ENCODE data around the gene PITHD1.
"Not testable (repeated sequence)": the region's sequence is repeated elsewhere in the genome, so short reads cannot be mapped to it uniquely, and the experiment has no call there.

Gene PITHD1, protein sequence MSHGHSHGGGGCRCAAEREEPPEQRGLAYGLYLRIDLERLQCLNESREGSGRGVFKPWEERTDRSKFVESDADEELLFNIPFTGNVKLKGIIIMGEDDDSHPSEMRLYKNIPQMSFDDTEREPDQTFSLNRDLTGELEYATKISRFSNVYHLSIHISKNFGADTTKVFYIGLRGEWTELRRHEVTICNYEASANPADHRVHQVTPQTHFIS

DNA sequence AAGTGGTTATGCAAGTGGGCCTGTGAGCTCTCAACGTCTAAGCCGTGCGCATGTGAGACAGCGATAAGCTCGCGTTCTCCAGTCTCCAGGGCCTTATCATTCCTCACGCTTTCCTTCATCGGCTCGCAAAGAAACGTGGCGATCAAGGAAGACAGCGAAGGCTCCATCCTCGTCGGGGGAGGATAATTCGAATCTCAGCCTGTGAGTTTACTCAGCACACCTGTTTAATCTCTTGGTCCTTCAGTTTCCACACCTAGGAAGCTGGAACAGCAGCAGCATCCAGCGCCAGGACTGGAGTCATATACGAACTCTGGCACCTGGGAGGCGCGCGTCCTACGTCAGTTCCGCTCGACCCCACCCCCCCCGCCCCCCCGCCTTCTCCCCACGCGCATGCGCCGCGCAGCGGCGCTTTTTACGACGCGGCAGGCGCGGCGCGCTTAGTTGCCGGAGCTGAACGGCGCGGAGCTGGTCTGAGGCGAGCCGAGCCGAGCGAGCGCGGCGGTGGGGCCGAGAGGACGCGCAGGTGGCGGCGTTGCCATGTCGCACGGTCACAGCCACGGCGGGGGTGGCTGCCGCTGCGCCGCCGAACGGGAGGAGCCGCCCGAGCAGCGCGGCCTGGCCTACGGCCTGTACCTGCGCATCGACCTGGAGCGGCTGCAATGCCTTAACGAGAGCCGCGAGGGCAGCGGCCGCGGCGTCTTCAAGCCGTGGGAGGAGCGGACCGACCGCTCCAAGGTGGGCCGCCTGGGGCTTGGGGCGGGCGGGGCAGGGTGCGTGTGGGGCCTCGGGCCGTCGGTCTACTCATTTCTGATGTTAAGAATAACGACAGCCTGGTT, at the start of gene PITHD1:
TSS of gene PITHD1 (plus strand) at position 440 of the 836 bp plus-strand sequence. CDS start at position 538, 98 bp downstream.
- peak; percentile 93 for DNase-seq

DNA sequence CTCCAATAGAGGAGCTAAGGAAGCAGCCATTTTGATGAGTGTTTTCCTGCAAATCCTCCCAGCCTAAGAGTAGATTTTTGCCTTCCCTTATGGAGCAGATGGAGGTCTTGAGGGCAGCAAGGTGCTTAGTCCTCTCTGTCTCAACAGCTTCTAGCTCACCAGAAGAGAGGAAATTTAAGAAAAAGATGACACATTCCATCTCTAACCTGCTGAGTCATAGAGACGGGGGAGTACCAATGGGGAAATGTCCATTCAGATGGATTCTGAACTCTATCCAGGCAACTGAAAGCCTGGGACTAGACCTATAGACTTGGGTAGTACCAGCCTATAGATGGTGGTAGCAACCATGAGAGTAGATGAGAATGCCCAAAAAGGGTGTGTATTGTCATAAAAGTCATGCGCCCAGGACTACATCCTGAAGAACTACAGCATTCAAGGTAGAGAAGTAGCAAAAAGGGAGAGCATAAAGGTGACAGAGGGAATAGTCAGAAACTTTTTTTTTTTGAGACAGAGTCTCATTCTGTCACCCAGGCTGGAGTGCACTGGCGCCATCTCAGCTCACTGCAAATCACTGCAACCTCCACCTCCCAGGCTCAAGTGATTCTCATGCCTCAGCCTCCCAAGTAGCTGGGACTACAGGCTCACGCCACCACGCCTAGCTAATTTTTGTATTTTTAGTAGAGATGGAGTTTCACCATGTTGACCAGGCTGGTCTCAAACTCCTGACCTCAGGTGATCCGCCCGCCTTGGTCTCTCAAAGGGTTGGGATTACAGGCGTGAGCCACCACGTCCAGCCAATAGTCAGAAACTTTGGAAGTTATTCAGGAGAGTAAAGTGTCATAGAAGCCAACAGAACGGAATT, 45.6 kb upstream of the PITHD1 start:
- no peak for DNase-seq

DNA sequence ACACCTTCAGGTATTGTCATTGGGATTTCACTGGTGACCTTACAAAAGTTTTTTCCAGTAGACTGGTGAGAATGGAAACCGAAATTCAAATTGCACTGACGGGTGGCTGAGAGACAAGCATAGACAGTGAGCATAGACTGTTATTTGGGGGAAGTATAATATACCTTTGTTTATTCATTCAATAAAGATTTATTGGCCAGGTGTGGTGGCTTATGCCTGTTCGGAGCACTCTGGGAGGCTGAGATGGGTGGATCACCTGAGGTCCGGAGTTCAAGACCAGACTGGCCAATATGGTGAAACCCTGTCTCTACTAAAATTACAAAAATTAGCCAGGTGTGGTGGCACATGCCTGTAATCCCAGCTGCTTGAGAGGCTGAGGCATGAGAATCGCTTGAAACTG, 44.9 kb upstream of the PITHD1 start:
- DNase-seq = not testable (repeated sequence)

DNA sequence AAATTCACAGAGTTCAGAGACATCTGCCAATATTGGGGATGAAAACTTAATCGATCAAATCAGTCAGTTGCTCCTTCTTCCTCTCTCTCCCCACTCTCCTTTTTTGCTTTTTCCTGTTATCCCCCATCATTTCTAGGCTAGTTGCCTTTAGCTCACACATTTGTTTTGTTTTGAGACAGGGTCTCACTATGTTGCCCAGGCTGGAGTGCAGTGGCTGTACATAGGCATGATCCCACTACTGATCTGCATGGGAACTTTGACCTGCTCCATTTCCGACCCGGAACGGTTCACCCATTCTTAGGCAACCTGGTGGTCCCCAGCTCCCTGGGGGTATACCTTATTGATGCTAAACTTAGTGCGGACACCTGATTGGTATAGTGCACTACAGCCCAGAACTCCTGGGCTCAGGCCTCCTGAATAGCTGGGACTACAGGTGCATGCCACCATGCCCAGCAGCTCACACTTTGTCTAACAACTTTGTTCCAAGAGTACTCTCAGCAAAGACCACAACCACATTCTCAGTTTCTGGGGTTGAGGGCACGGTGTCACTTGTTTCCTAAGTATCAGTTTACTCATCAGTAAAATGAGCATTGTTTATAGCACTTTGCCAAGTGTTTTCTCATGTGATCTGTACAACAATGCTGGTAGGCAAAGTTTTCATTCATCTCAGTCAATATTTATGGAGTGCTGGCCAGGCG, 41.6 kb upstream of the PITHD1 start:
- no peak for DNase-seq

DNA sequence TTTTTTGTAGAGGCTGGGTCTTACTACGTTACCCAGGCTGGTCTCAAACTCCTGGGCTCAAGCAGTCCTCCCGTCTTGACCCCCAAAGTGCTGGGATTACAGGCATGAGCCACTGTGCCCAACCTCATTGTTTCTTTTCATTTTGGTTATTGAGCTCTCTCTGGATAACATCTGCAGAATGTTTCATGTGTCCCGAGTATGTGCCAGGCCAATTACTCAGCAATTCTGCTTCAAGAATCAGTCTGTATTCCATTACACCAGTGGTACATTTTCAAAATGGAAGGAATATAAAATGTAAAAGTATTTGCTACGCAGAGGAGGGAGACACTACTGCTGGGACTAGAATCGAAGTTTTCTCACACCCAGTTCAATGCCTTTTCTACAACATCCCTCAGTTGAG, 36.6 kb upstream of the PITHD1 start:
- DNase-seq = no peak

DNA sequence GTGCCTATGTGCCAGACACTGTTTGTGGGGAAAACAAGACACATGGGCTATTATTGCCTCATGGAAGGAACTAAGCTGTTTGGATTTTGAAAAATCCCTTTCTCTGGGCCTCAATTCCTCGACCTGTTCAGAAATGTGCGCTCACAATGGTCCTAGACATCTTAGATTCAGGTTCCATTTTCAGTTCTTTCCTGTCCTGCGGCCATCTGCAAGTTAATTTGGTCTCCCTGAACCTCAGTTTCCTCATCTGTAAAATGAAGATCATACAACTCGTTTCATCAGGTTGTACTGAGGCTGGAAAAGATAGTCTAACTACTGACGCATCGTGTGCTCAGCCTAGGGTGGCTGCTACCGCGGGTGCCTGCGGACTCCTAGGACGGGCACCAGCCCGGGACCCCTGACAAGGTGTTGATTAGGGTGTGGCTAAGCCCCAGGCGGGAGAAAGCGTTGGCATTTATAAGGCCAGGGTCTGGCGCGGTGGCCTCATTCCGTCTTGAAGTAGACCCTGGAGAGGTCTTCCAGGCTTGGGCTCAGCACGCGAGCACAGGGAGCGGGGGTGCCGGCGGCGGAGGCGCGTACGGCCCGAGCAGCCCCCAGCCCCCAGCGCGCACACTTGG, 35.4 kb upstream of the PITHD1 start:
- DNase-seq = no peak

DNA sequence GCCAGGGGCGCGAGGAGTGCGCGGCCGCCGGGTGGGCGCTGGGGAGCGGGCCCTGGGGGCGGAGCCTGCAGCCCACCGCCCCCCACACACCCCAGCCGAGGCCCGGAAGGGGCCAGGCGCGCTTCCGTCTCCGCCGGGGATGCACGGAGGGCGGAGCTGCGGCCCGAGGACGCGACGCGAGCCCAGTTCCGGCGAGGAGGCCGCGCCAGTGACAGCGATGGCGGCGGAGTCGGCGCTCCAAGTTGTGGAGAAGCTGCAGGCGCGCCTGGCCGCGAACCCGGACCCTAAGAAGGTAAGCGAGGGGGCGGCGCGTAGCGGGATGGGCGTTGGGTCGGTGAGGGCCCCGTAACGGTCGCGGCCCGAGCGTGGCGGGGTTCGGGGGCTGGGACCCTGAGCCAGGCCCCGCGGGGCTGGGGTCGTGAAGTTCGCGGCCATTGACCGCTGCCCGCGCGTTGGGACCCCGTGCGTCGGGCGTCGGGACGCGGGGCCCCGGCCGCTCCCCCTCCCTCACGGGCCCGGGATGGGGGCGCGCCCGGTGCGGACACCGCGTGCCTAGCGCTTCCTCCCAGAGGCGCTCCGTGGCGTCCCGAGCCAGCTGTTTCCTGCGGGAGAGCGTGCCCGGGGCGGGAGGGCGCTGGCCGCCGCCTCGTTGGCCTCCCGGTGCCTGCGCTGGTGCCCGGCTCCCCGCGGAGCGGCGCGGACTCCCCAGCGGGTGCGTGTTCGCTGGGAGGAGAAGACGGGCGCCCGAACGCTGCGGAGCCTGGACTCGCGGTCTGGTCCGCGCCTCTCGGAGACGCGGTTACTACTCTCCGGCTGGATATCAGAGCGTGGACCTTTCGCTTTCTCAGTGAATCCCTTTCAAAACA, 34.7 kb upstream of the PITHD1 start, which contains the start of gene ELOA:
TSS of gene ELOA (plus strand) at position 185 of the 866 bp plus-strand sequence. CDS start at position 218, 33 bp downstream.
- peak; percentile 88 for DNase-seq

DNA sequence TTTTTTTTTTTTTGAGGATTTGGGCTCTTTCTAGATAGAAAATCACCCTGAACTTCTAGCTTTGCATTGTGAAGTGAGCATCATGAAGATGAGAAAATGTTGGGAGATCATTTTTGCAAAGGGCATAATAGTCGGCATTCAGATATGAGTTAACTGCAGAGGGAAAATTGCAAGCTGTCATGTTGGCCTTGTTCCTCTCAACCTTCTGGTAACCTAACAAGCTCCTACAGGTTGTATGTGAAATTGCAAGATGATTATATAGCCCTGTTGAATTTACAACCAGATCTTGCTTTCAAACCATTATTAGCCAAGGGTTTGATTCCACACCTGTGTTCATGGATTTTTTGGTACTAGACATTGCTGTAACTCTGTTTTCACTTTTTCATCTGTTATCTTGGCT, 32.7 kb upstream of the PITHD1 start:
- no peak for DNase-seq

DNA sequence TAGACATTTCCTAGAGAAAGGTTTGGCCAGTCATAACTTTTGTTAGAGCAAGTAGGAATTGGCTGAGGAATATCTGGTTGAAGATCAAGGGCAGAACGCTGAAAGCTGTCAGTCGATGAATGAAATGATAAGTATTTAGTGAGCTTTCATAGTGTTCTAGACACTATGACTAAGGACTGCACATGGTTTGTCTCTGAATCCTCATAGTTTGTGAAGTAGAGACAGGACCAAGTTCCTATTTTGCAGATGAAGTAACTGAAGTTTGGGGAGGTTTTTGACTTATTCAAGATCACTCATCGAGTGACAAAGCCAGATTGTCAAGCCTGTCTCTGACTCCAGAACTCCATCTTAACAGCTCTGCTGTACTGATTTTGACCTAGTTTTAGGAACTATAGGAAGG, 30.2 kb upstream of the PITHD1 start:
- no peak for DNase-seq

DNA sequence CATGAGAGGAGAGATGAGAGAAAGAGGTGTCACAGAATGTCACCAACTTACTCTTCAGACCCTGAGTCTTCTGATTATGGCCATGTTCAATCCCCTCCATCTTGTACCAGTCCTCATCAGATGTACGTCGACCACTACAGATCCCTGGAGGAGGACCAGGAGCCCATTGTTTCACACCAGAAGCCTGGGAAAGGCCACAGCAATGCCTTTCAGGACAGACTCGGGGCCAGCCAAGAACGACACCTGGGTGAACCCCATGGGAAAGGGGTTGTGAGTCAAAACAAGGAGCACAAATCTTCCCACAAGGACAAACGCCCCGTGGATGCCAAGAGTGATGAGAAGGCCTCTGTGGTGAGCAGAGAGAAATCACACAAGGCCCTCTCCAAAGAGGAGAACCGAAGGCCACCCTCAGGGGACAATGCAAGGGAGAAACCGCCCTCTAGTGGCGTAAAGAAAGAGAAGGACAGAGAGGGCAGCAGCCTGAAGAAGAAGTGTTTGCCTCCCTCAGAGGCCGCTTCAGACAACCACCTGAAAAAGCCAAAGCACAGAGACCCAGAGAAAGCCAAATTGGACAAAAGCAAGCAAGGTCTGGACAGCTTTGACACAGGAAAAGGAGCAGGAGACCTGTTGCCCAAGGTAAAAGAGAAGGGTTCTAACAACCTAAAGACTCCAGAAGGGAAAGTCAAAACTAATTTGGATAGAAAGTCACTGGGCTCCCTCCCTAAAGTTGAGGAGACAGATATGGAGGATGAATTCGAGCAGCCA, 27.0 kb upstream of the PITHD1 start:
- peak; percentile 30 for DNase-seq

DNA sequence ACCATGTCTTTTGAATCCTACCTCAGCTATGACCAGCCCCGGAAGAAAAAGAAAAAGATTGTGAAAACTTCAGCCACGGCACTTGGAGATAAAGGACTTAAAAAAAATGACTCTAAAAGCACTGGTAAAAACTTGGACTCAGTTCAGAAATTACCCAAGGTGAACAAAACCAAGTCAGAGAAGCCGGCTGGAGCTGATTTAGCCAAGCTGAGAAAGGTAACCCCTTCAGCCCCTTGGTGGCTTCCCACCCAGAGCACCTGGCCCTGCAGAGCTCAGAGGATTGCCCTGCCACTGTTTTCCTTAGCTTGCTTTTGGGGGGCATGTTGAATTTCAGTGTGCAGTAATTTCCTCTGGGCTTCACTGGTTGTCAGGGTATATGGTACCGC, 26.4 kb upstream of the PITHD1 start:
- no peak for DNase-seq

DNA sequence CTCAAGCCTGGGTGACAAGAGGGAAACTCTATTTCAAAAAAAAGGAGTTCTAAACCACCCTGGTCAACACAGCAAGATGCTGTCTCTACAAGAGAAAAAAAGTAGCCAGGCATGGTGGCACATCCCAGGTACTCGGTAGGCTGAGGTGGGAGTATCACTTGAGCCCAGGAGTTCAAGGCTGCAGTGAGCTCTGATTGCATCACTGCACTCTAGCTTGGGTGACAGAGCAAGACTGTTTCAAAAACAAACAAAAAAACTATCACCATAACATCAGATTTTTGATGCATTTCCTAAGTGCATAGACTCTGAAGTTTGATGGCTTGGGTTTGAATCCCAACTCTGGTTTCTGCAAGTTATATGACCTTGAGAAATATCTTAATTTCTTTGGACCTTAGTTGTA, 25.3 kb upstream of the PITHD1 start:
- no peak for DNase-seq

DNA sequence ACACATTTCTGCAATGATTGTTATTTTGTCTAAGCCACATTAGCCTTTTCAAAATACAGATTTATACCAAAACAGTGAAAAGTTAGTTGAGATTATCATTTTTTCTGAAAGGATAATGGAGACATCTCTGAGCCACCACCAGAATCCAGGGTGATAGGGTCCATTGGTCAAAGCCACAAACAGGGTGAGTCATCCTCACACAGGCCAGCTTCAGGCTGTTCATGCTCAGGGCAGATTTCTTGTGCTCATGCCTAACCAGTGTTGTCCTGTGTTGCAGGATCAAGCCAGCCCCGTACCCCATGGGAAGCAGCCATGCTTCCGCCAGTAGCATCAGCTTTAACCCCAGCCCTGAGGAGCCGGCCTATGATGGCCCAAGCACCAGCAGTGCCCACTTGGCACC, 21.5 kb upstream of the PITHD1 start:
- no peak for DNase-seq

DNA sequence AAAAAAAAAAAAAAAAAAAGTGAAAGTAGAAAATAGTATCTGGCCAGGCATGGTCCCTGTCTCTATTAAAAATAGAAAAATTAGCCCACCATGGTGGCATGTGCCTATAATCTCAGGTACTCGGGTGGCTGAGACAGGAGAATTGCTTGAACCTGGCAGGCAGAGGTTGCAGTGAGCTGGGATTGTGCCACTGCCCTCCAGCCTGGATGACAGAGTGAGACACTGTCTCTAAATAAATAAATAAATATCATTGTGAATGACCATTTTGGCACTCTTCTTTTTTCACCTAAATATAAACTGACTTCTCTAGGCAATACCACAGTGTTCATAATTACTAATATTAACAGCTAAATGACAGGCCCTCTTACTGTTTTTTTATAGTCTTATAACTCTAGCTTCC, 20.4 kb upstream of the PITHD1 start:
- DNase-seq = no peak

DNA sequence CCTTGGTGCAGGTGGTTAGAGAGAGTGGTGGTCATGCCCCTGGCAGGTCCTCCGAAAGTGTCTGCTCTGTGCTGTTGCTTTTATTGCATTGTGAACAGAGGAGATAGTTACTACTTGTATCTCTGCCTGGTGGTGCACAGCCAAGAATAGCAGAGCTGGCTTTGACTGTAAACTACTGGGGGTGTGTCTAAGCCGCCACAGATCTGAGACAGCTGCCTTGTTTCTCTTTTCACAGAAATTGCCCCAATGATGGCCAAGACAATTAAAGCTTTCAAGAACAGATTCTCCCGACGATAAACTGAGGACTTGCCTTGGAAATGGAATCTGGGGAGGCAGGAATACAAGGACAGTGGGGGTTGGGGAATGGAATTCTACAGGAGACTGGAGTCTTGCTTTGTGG, 18.9 kb upstream of the PITHD1 start:
- DNase-seq = no peak

DNA sequence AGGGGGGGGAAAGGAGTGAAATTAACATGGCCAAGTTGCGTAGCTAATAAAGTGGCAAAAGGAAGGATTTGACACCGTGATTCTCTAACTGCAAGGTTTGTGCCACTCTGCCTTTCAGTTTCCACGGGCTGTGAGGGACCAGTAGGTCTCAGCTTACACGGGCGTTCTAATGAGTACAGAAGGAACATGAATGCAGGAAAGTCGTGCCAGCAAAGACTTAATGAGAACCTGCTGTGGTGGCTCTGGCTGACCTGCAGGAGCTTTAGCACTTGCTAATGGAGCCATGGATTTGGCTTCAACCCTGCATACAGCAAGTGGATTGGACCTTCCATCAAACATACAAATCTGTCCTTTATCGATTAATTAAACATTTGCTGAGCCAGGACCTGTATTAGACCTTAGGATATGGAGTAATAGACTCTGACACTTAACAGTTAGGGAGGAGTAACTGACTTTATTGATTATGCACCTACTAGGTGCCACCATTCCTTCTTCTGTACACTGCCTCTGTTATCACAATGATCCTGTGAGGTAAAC, 15.1 kb upstream of the PITHD1 start:
- DNase-seq = no peak

DNA sequence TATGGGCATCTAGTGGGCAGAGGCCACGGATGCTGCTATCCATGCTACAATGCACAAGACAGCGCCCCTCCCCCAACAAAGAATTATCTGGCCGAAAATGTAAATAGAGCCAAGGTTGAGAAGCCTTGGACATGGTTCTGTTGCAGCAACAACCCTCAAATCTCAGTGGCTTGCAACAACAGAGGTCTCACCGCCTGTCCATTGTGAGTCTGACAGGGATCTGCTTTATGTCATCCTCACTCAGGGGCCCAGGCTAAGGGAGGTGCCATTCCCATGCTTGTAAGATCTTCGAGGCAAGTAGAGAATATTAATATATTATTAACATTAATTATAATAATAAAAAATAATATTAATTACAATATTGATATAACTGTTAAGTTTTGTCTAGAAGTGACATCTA, 9.5 kb upstream of the PITHD1 start:
- no peak for DNase-seq

DNA sequence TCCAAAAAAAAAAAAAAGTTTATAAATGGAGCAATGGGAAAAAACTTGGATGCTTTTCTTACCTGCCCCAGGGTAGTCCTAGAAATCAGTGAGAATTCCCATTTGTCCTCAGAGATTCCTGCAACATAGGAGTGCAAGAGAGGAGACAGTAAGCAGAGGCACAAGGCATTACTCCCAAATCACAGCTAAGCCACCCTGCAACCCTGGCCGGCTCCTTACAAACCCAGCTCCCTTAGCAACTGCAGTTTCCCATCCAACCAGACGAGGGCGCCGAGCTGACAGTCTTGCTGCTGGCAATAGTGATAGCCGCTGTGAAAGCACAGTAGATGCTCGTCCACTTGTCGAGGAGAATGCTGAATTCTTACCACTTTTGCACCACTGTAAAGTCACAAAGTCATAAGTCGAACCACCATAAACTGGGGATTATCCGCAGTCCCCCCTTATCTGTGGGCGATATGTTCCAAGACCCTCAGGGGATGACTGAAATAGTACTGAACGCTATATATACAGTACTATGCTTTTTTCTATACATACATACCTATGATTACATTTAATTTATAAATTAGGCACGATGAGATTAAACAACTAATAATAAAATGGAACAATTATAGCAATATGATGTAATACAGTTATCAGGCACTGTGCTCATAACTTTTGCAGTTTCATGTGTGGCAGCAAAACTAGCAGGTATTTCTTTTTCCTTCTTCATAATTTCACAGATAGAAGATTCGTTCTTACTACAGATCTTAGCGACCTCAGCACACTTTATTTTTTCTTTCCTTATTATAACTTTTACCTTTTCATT, 6.0 kb upstream of the PITHD1 start:
- peak; percentile 89 for DNase-seq

DNA sequence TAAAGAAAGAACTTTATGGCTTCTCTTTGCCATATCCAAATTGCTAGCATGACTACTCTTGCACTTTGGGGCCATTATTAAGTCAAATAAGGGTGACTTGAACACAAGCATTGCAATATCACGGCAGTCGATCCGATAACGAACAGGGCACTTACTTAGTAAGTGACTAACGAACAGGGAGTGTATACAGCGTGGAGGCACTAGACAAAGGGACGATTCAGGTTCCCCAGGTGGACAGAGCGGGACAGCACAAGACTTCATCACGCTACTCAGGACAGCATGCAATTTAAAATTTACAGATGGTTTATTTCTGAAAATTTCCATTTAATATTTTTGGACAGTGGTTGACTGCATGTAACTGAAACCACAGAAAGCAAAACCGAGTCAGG, 5.4 kb upstream of the PITHD1 start:
- no peak for DNase-seq

Data from femur (tissue), 1 donor.